ENCODE data around the gene MAT2A. TPM values are rescaled to one million over a fixed set of nuclear protein-coding genes. Genes with fewer than 3 reads are reported as not detected.
"Not testable (repeated sequence)": the region's sequence is repeated elsewhere in the genome, so short reads cannot be mapped to it uniquely, and the experiment has no call there.

Gene MAT2A
- total RNA-seq, 6 experiments from 2014 or later = 138 to 171 (median 158) TPM

GRCh38 chr2:85558160-85558559, 19.2 kb downstream of the MAT2A start:
- no peaks in the 10 kb centered on the region for H3K9me3 Mint-ChIP-seq
- H3K4me3 Mint-ChIP-seq = no peak overlapping the region
- DNase-seq = no peak
- peaks cover 5% of the 10 kb centered on the region for H3K36me3 Mint-ChIP-seq (ENCODE audit: low read depth)
- TF ChIP-seq CTCF (IDR thresholded peaks at IDR 0.05) = no peak
- H3K4me1 Mint-ChIP-seq (ENCODE audit: low read depth) = peaks cover 29% of the 10 kb centered on the region
- H3K27ac Mint-ChIP-seq = no peak overlapping the region
- peaks cover 2% of the 10 kb centered on the region; the same call in 1 of the 2 replicates for H3K27me3 Mint-ChIP-seq (ENCODE audit: insufficient read depth)

- Mint-ChIP-seq H3K4me3 (peak overlapping the region; percentile 98), H3K4me1 (ENCODE audit: low read depth) (peaks cover 29% of the 10 kb centered on the region), H3K27ac (peak overlapping the region; percentile 88)
- not testable (repeated sequence) for DNase-seq; H3K36me3 Mint-ChIP-seq (ENCODE audit: low read depth); H3K27me3 Mint-ChIP-seq (ENCODE audit: insufficient read depth); H3K9me3 Mint-ChIP-seq
Measured at GRCh38 chr2:85560403-85560726, 21.4 kb downstream of the MAT2A start.

GRCh38 chr2:85560812-85561279, 21.9 kb downstream of the MAT2A start:
- no peak for TF ChIP-seq CTCF (IDR thresholded peaks at IDR 0.05)
- peaks cover 29% of the 10 kb centered on the region for H3K4me1 Mint-ChIP-seq (ENCODE audit: low read depth)
- no peaks in the 10 kb centered on the region; the same call in none of the 2 replicates for H3K36me3 Mint-ChIP-seq (ENCODE audit: low read depth)
- peak overlapping the region; percentile 98 for H3K4me3 Mint-ChIP-seq
- peak overlapping the region; percentile 88 for H3K27ac Mint-ChIP-seq
- H3K27me3 Mint-ChIP-seq (ENCODE audit: insufficient read depth) = peaks cover 5% of the 10 kb centered on the region
- no peaks in the 10 kb centered on the region for H3K9me3 Mint-ChIP-seq
- no peak for DNase-seq

DNA sequence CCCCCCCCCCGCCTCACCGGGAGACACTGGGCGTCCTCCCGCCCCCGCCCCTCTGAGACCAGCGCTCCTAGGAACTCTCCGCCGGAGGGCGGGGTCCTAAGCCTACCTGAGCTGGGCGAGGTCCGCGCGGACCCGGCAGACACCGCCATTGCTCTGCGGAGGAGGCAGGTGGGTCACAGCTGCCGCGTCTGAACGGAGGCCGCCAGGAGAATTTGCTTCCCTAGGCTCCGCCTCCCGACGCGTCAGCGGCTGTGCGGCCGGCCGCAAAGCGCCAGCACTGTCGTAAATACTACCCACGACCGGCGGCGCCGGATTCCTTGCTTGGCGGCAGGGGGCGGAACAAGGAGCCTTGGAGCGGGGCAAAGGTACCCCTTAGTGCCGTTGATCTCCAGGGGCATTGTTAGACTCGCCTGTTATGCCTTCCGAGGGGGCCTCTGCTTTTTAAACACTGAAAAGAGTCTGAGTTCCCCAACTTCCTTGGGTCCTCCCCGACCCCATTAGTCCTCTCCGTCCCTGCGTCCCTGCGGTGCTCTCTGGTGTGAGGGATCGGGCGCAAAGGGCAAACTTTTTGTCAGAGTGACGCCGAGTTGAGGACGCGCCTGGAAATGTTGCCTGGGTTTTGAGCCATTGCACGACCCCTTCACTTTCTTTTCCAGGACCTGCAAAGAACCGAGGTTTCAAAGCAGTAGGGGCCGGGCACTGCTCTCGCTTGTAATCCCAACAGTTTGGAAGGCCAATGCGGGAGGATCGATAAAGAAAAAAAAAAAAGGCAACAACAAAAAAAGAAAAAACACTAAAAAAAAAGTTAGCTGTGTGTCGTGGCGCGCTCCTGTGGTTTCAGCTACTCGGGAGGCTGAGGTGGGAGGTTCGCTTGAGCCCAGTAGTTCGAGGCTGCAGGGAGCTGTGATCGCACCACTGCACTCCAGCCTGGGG, 22.6 kb downstream of the MAT2A start, which contains the start of gene GGCX:
GGCX (minus strand) TSS at position 214 of the 933 bp plus-strand sequence; CDS start at position 149, 65 bp downstream.
- no peaks in the 10 kb centered on the region for H3K9me3 Mint-ChIP-seq
- peak; percentile 68 for TF ChIP-seq CTCF (IDR thresholded peaks at IDR 0.05)
- H3K27ac Mint-ChIP-seq = peak within 1 kb of the TSS; percentile 88
- H3K36me3 Mint-ChIP-seq (ENCODE audit: low read depth) = no peaks in the 10 kb centered on the region; the same call in 1 of the 2 replicates
- H3K4me1 Mint-ChIP-seq (ENCODE audit: low read depth) = peaks cover 29% of the 10 kb centered on the region
- DNase-seq = peak; percentile 93
- H3K4me3 Mint-ChIP-seq = peak within 1 kb of the TSS; percentile 98
- peaks cover 5% of the 10 kb centered on the region for H3K27me3 Mint-ChIP-seq (ENCODE audit: insufficient read depth)

GRCh38 chr2:85564144-85564563, 25.2 kb downstream of the MAT2A start:
- H3K27me3 Mint-ChIP-seq (ENCODE audit: insufficient read depth) = peaks cover 6% of the 10 kb centered on the region
- no peak for DNase-seq
- no peaks in the 10 kb centered on the region for H3K36me3 Mint-ChIP-seq (ENCODE audit: low read depth)
- no peak overlapping the region for H3K27ac Mint-ChIP-seq
- TF ChIP-seq CTCF (IDR thresholded peaks at IDR 0.05) = no peak
- H3K9me3 Mint-ChIP-seq = no peaks in the 10 kb centered on the region
- H3K4me1 Mint-ChIP-seq (ENCODE audit: low read depth) = peaks cover 20% of the 10 kb centered on the region
- no peak overlapping the region for H3K4me3 Mint-ChIP-seq

DNA sequence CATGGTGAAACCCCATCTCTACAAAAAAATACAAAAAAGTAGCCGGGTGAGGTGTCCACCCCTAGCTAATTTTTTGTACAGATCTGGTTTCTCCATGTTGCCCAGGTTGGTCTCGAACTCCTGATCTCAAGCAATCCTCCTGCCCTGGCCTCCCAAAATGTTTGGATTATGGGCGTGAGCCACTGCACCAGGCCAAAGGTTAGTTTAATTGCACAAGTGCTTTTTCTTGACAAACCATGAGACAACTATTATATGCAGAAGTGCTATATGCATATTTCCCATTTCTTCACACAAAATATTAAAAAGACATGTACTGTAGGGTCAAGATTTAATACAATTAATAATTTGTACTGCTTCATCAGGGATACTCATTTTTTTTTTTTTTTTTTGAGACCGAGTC, 27.3 kb downstream of the MAT2A start:
- H3K27me3 Mint-ChIP-seq (ENCODE audit: insufficient read depth) = peaks cover 9% of the 10 kb centered on the region
- no peak for TF ChIP-seq CTCF (IDR thresholded peaks at IDR 0.05)
- no peaks in the 10 kb centered on the region for H3K36me3 Mint-ChIP-seq (ENCODE audit: low read depth)
- H3K9me3 Mint-ChIP-seq = no peaks in the 10 kb centered on the region
- no peak overlapping the region for H3K27ac Mint-ChIP-seq
- H3K4me1 Mint-ChIP-seq (ENCODE audit: low read depth) = 0 out of 2 replicates have a peak, but pooled peaks cover 5% of the 10 kb centered on the region
- H3K4me3 Mint-ChIP-seq = no peak overlapping the region
- DNase-seq = no peak
